Measurements from ENCODE around the gene ST13.
"Not testable (repeated sequence)": the region's sequence is repeated elsewhere in the genome, so short reads cannot be mapped to it uniquely, and the experiment has no call there.

The ST13 gene

DNA sequence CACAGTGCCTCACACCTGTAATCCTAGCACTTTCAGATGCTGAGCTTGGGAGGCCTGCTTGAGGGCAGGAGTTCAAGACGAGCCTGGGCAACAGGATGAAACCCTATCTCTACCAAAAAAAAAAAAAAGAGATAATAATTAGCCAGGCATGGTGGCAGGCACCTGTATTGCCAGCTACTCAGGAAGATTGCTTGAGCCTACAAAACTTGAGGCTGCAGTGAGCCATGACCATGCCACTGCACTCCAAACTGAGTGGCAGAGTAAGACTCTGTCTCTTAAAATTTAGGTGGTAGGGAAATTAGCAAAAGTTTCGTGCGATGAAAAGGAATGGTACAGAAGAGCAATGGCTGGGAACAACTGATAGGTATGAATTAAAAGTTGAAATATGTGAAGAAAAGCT is 18.0 kb downstream of the ST13 start:
- no peak for DNase-seq (ENCODE audit: low spot score)

DNA sequence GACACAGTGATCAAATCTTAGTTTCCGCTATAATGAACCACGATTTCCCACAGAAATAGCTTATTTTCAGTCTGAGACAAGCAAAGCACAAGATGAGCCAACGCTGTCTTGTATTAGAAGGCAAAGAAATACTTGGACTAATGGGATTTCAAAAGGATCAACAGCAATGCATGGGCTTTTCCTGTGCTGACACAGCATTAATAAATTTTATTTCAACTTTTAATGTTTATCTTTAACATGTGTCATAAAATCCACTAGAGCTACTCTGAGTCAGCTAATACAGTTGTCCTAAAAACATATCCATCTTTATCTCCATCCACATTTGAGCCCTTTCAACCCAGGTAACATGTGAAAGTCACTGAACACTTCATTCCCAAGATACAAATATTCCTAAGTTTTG is 21.8 kb downstream of the ST13 start:
- DNase-seq (ENCODE audit: low spot score), result no peak

- DNase-seq (ENCODE audit: low spot score), result no peak
These were observed 27.3 kb downstream of the ST13 start for GRCh38 chr22:40829131-40829530.

DNA sequence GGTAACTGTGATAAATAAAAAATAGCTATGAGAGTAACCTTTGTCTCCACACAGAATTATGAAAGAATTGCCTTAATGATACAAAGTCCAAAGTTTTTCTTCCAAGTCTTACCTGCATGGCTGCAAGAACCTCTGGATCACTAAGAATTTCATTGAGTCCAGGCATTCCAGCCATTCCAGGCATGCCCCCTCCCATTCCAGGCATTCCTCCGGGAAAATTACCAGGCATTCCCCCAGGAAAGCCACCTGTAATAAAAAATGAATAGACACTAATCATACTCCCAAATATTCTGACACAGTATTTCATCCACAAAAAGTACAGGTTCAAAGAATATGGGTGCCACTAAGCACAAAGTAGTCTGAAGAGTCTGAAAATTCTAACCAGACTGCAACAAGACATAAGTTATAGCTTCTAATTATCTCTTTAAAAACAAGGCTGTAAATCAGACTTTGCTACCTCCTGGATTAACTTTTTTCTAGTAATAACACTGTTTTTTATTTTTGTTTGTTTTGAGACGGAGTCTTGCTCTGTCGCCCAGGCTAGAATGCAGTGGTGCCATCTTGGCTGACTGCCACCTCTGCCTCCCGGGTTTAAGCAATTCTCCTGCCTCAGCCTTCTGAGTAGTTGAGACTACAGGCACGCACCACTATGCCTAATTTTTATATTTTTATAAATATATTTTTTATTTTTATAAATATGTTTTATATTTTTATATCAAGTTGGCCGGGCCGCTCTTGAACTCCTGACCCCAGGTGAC is 29.3 kb downstream of the ST13 start:
- DNase-seq (ENCODE audit: low spot score), result no peak

GRCh38 chr22:40826292-40826691 is 30.1 kb downstream of the ST13 start:
- DNase-seq (ENCODE audit: low spot score), result not testable (repeated sequence)

GRCh38 chr22:40823426-40823825 is 33.0 kb downstream of the ST13 start:
- no peak for DNase-seq (ENCODE audit: low spot score)

DNA sequence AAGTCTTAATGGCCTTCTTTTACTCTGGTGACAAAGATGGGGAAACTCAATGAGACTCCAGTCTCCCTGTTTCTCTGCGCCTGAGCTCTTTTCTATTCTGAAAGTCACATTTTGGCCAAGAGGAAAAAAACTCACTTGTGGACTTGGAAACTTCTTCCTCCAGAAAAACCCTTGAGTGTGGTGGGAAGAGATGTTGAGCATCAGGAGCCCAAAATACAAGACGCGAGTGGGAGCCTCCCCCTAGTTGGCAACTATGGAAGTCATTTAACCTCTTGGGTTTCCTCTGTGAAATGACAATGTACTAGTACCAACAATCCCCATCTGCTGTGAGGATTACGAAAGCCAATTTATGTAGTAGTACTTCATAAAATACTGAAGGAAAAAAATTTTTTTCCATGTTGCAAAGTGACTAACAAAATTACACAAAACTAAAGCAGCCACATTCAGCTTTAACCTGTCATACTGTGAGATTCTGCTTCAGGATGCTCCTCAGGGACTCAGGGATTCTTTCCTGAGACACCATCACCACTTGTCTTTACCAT is 36.8 kb downstream of the ST13 start:
- no peak for DNase-seq (ENCODE audit: low spot score)

DNA sequence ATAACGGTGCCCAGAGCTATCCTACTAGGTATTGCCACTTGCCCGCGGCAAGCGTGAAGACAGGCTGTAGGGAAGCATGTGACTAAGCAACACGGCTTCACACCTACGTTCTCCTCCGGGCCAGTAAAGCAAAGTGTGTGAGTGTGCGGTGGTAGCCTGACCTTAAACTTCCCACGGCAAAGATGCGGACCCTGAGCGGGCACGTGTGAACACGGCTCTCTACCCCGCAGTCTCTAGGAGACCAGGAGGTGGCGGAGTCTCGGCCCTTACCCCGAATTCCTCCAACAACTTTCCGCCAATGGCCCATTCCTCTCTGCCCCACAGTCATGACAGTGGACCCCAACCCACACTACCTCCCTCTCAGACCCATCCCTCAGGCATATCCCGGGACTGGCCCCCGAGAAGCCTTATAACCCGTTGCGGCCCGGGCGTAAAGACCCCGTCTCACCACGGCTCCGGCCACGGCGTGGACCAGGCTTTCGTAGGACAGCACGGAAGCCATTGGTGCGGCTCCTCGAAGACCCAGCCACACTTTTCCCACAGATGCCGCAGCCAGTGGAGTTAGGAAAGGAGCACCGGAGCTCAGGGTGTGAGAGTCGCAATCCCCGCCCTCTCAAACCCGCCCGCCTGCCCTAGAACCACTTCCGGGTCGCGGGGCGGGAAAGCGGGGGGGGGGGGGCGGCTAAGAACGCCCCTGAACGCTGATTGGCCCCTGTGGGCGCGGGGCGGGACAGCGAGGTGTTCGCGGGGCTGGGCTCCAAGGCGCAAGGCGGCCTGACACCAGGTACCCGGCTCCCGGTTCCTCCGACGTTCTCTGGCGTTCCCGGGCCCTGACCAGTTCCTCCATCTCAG is 37.5 kb downstream of the ST13 start, which contains the start of gene SLC25A17:
SLC25A17 (minus strand) TSS at position 600 of the 852 bp plus-strand sequence; CDS start at position 502, 98 bp downstream.
- DNase-seq (ENCODE audit: low spot score), result peak; percentile 98

GRCh38 chr22:40818192-40818746 is 38.2 kb downstream of the ST13 start:
- no peak for DNase-seq (ENCODE audit: low spot score)

- DNase-seq (ENCODE audit: low spot score), result no peak
These were observed 38.7 kb downstream of the ST13 start for GRCh38 chr22:40817737-40818136.

- no peak for DNase-seq (ENCODE audit: low spot score)
These were observed 42.5 kb downstream of the ST13 start for GRCh38 chr22:40813912-40814315.

DNA sequence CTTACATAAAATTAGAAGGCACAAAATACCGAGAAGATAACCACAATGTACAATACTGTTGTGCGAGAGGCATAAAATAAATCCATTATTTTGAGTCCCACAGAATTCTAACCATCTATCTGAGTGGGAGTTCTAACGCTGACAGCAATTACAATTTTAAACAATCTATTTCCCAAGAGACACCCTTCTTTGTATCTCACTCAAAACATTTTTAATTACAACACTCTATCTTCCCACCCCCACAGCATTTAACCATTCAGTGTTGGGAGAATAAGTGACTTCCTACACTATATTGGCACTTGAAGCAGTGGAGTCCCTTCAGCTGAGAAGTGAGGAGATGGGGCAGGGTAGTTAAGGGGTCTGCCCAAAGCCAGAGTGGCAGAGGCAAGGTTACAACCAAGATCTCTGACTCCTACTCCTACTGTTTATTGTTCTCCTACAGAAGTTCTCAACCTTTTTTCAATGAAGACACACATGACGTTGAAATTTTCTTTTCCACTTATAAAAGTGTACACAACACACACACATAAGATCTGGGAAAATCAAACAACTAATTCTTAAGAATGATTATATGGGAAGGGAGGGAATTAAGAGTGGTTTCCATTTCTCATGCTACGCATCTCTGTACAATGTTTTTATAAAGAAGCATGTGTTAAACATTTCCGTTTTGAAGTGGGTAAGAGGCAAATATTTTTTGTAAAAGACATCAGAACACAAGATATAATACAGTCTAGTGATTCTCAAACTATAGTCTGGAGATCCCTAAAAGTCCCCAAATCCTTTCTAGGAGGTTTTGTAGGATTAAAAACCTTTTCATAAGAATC is 48.2 kb downstream of the ST13 start:
- DNase-seq (ENCODE audit: low spot score), result no peak

GRCh38 chr22:40806711-40807110 is 49.7 kb downstream of the ST13 start:
- DNase-seq (ENCODE audit: low spot score), result no peak

DNA sequence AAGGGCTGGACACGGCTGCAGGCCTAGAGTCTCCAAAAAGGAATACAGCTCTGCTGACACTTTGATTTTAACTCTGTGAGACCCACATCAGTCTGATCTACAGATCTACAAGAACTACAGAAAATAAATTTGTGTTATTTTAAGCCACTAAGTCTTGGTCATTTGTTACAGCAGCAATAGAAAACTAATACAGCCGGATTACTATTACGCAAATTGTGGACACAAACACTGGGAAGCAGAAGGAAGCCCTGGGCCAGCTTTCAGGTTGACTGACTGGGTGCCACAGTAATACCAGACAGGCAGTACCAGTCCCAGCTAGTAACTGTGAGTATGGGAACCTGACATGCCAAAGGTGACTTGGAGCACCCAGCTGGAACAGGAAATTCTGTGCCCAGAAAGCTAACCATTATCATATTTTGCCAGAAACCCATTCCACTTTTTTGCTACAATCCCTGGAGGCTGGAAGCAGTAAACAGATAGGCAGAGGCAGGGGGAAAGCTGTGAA is 50.7 kb downstream of the ST13 start:
- DNase-seq (ENCODE audit: low spot score), result no peak

GRCh38 chr22:40805239-40805638 is 51.2 kb downstream of the ST13 start:
- no peak for DNase-seq (ENCODE audit: low spot score)

DNA sequence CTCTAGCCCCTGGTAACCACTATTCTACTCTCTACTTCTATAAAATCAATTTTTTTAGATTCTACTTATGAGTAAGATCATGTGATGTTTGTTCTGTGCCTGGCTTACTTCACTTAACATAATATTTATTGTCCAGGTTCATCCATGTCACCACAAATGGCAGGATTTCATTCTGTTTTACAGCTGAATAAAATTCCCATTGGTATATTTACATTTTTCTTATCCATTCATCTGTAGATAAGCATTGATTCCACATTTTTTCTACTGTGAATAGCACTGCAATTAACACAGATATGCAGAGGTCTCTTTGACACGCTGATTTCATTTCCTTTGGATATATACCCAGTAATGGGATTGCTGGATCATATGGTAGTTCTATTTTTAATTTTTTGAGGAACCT is 53.1 kb downstream of the ST13 start:
- DNase-seq (ENCODE audit: low spot score), result no peak

GRCh38 chr22:40799008-40799407 is 57.4 kb downstream of the ST13 start:
- no peak for DNase-seq (ENCODE audit: low spot score)

- DNase-seq (ENCODE audit: low spot score), result no peak
These were observed 59.0 kb downstream of the ST13 start for GRCh38 chr22:40797427-40797826.

DNA sequence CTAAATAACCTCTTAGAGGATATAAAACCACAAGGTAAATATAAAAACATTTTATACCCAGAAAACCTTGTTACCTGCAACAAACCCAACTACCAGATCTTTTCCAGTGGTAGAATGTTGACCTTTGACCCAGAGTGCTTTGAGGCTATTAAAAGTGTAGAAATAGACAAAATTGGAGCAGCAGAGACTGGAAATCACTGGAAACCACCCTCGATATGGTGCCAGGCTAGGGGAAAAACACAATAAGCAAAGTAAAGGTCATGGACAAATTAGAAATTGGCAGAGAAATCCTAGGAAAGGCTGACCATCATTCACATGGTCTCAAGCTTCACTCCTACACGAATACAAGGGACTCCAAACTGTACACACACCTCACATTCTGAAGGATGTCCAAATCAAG is 64.0 kb downstream of the ST13 start:
- DNase-seq (ENCODE audit: low spot score), result no peak

DNA sequence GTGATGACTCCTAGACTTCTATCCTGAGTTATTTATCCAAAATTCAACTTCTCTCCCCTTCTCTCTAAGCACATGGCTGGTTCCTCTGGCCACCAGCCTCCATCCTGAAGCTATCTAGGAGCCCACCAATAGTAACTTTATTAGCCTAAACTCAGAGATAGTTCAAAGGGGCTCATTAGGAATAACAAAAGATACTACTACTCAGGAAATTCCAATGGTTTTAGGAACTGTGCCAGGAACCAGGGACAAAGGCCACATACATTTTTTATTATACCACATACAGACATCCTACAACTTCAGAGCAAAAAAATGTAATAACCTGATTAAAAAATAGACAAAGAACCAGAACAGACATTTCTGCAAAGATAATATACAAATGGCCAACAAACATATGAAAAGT is 65.2 kb downstream of the ST13 start:
- no peak for DNase-seq (ENCODE audit: low spot score)

DNA sequence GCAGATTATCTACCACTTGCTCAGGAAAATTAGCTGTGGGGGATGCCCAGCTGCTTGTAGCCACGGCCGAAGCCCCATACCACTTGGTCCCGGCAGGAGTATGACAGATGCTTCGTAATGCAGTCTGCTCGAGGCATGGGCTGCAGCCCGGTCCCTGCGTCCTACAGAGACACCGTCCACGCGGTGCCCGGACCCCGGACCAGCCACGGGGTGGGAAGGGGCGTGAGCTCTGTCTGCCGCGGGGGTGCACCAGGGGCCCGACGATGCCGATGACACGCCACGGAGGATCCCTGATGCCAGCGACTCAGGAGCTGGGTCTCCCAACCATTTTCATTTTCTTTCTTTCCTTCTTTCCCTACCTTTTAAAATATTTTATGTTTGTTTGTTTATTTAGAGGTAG is 67.3 kb downstream of the ST13 start:
- DNase-seq (ENCODE audit: low spot score), result no peak

DNA sequence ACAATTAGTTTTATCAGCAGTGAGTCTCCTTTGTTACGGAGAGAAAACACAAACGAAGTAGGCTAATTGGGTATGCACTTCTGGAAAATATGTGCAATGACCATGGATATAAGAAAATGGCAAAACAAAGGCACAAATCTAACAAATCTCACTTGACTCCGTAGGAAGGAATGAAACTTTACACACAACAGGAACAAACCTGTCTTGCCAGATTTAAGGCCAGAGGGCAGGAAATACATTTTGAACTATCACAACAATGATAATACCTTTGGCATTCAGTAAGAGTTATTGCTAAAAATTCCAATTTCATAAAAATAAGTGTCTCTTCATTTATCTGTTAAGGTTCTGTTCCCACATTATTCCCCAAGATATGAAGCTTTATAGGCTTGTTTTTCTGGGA is 73.9 kb downstream of the ST13 start:
- DNase-seq (ENCODE audit: low spot score), result no peak

Data from iPS-NIHi11 (cell line).